Measurements from ENCODE around the gene UCK2.

UCK2 gene

DNA sequence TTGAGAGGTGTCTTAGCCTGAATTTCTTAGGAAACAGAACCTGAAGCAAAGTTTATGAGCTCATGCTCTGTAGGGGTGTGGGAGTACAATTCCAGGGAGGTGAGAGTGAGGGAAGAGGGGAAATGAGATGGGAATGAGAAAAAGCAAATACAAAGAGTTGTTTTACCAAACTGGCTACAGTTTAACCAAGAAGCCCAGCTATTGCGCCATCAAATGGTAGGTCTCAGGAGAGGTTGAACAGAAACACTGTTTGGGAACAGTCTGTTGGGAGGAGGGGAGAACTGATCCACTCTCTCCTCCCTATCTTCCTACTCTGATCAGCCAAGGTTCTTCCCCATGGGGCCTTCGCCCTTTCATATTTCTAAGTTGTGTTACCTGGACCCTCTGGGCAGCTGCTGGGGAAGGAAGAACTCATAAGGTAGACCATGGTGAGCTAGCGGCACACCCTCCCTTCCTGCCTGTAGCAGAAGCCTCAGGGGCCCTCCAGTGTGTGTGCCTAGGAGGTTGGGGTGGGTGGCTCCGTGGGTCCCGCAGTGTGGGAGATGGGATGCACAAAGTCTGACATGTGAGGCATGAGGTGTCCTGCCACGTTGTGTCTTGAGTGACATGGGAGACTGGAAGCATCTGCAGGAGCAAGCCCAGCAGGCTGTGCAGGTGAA, 120.5 kb downstream of the UCK2 start:
- no peak for DNase-seq

DNA sequence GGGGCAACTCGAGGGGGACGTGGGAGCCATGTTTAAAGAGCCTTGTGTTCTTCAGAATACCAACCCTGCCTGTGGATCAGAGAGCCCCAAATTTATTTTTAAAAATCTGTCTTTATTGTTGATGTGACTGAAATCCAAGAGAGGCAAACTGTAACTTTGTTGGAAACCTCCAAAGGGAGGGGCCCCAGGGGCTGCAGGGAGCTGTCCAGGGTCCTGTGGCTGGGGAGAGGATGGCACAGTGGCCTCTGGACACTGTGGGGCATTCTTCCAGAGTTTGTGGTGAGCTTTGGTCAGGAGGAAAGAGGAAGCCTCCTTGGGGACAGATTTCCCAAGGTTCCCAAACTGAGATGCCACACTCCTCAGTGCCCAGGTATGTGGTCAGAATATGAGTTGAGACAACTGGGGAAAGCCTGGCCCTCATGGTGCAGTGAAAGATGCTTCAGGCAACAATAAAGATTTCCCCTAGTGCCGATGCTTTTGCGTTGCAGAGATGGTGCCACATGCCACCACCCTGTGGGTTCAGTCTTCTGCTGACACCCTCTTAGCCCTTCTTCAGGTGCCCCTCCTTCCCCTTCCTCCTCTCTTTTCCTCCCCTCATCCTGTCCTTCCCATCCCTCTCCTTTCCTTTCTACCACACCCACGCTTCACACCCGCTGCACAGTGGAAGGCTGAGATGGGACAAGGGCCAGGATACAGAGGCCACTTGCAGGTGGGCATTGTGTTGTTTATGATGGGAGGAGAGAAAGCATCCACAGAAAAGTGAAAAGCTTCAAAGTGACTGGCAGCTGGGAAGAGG, 122.1 kb downstream of the UCK2 start:
- DNase-seq, result no peak

DNA sequence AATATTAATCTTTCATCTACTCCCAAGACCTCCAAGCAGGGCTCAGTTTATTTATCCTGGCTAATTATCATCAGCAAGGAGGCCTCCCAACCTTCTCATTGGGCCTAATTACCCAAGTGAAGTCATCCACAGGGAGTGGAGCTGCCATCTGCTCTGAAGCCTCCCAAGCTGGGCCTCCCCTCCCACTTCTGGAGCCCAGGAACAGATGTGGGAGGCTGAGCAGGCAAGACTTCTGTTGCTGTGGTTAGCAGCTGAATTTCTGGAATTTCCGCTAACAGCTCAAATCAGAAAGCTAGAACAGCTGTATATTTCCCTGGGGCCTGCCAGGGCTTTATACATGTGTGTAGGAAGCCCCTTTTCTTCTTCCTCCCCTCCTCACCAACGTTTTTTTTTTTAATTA, 127.5 kb downstream of the UCK2 start:
- no peak for DNase-seq

DNA sequence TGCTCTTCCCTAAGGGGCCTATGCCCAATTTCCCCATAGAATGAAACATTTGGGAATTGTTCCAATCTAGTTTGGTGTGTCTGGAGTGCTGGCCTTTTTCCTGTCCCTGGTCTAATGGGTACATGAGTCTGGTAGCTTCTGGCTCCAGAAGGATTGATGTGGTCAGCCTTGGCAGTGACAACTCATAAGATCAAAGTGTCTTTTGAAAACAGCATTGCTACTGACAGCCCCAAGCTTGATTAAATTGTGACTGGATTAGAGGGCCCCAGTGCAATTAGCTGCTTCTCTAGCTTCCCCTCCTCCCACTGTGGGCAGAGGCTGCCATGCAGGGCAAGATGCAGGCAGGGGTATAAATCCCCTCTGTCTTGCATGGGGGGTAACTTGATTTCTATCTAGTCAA, 130.9 kb downstream of the UCK2 start:
- no peak for DNase-seq

DNA sequence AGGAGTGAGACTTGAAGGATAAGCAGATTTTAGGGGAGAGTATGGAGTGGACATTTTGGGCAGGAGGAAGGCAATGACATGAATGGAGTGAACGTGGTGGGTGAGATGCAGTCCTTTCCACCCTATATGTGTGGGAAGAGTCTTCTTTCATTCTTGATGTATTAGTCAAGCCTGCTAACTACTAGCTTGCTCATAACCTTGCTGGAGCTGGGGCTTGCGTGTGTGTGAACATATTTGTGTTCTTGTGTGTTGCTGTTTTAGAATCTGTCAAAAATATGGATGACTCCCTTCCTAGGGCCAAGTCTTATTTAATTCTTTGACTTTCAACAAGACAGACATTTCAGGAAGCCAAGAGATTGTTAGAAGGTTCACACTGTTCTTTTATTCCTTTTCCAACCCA, 132.7 kb downstream of the UCK2 start:
- no peak for DNase-seq

DNA sequence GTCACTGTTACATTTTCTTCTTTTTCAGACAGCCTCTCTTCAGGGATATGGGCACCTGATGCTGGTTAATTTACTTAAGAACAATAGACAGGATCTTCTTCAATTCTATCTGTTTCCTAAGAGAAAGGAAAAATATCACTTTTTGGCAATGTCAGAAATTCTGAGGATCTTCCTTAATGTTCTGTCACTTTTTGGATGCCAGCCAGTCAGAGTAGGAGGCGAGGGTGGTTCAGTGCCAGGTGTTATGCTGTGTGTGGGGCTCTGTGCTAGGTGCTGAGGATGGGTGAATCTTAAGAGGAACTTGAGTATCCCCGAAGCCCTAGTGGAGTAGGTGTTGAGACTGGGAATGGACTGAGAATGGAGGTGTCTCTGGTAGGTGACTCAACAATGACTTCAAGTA, 133.5 kb downstream of the UCK2 start:
- DNase-seq, result no peak

All from stimulated activated CD4-positive, alpha-beta T cell treated with anti-CD3 and anti-CD28 coated beads, Interleukin-12 subunit alpha, Interleukin-12 subunit beta, amount 100 ng/mL, for 4 hours (primary cell).